WTC11 (cell line): ENCODE results near the gene GOLGA8B. TPM values are rescaled to one million over a fixed set of nuclear protein-coding genes. Genes with fewer than 3 reads are reported as not detected.
A peak's percentile ranks its signal among the peaks of the same experiment; 100 is the strongest.
"Not testable (repeated sequence)": the region's sequence is repeated elsewhere in the genome, so short reads cannot be mapped to it uniquely, and the experiment has no call there.

Experiments
- ATAC-seq: fragments of 200-7000 bp; cut with Tn5 transposase; 2 replicates; pipeline ENCODE4 v1.10.0; 2021; ENCODE audit warnings: mild to moderate bottlenecking, moderate library complexity
- CTCF ChIA-PET: fragments of 300-600 bp; sonication (Branson Sonifier 250); formaldehyde crosslinking; loops from one replicate; lab custom pipeline; 2021; ENCODE audit warnings: antibody characterized with exemption; lab: Charles Lee
- POLR2A ChIA-PET: fragments of 350-600 bp; sonication (Branson Sonifier 250); formaldehyde crosslinking; loops from one replicate; lab custom pipeline; 2021; ENCODE audit warnings: antibody characterized with exemption; lab: Charles Lee
- DNase-seq: peaks from one replicate; pipeline ENCODE4 v3.0.0; 2021; ENCODE audit warnings: low spot score
- H3K27ac Mint-ChIP-seq: 2 replicates; pipeline ENCODE4 v1.8.0; 2021; ENCODE audit warnings: mixed read lengths
- H3K27me3 Mint-ChIP-seq: 2 replicates; pipeline ENCODE4 v1.8.0; 2021; ENCODE audit warnings: low read depth, mild to moderate bottlenecking, moderate library complexity, mixed read lengths
- H3K36me3 Mint-ChIP-seq: 2 replicates; pipeline ENCODE4 v1.8.0; 2021; ENCODE audit warnings: mixed read lengths
- H3K4me1 Mint-ChIP-seq: 2 replicates; pipeline ENCODE4 v1.8.0; 2022; ENCODE audit warnings: mixed read lengths
- H3K4me3 Mint-ChIP-seq: 2 replicates; pipeline ENCODE4 v1.8.0; 2021; ENCODE audit warnings: mild to moderate bottlenecking, moderate library complexity, mixed read lengths
- H3K9me3 Mint-ChIP-seq: 2 replicates; pipeline ENCODE4 v1.8.0; 2021; ENCODE audit warnings: mixed read lengths
- ARID4B ChIP-seq: sonication (generic); formaldehyde crosslinking; IDR thresholded peaks from 2 replicates; pipeline ENCODE4 v1.8.0; 2023; ENCODE audit warnings: missing genetic modification reagents, mild to moderate bottlenecking, borderline replicate concordance
- ATF1 ChIP-seq: sonication (generic); formaldehyde crosslinking; IDR thresholded peaks from 2 replicates; pipeline ENCODE4 v1.8.1; 2023; ENCODE audit warnings: mild to moderate bottlenecking, moderate library complexity, missing genetic modification reagents
- CBFB ChIP-seq: sonication (generic); formaldehyde crosslinking; IDR thresholded peaks from 2 replicates; pipeline ENCODE4 v1.8.1; 2022; ENCODE audit warnings: mild to moderate bottlenecking, low read depth, missing genetic modification reagents
- CREB1 ChIP-seq: sonication (generic); formaldehyde crosslinking; IDR thresholded peaks from 2 replicates; pipeline ENCODE4 v1.8.0; 2023; ENCODE audit warnings: mild to moderate bottlenecking, missing genetic modification reagents
- CTCF ChIP-seq: fragments of 200-600 bp; IDR thresholded peaks from 2 replicates; pipeline ENCODE4 v1.8.0; 2022; ENCODE audit warnings: antibody characterized with exemption
- E2F1 ChIP-seq: sonication (generic); formaldehyde crosslinking; IDR thresholded peaks from 2 replicates; pipeline ENCODE4 v1.8.0; 2022; ENCODE audit warnings: mild to moderate bottlenecking, missing genetic modification reagents
- FOXK1 ChIP-seq: sonication (generic); formaldehyde crosslinking; IDR thresholded peaks from 2 replicates; pipeline ENCODE4 v1.8.0; 2022; ENCODE audit warnings: mild to moderate bottlenecking, moderate library complexity, missing genetic modification reagents
- FOXP4 ChIP-seq: sonication (generic); formaldehyde crosslinking; IDR thresholded peaks from 2 replicates; pipeline ENCODE4 v1.8.0; 2022; ENCODE audit warnings: mild to moderate bottlenecking, missing genetic modification reagents
- GABPB1 ChIP-seq: sonication (generic); formaldehyde crosslinking; IDR thresholded peaks from 2 replicates; pipeline ENCODE4 v1.8.1; 2023; ENCODE audit warnings: mild to moderate bottlenecking, missing genetic modification reagents
- GRHL2 ChIP-seq: fragments of 250-450 bp; sonication (Bioruptor Pico); IDR thresholded peaks from 2 replicates; pipeline ENCODE4 v1.8.0; 2022; ENCODE audit warnings: mild to moderate bottlenecking, moderate library complexity; ENCODE audit not compliant: insufficient replicate concordance, severe bottlenecking
- IRF2 ChIP-seq: sonication (generic); formaldehyde crosslinking; IDR thresholded peaks from 2 replicates; pipeline ENCODE4 v1.8.0; 2022; ENCODE audit warnings: low read depth, missing genetic modification reagents, borderline replicate concordance
- MAX ChIP-seq: sonication (generic); formaldehyde crosslinking; IDR thresholded peaks from 2 replicates; pipeline ENCODE4 v1.8.0; 2022; ENCODE audit warnings: mild to moderate bottlenecking, missing genetic modification reagents
- MYBL2 ChIP-seq: sonication (generic); formaldehyde crosslinking; IDR thresholded peaks from 2 replicates; pipeline ENCODE4 v1.8.1; 2023; ENCODE audit warnings: mild to moderate bottlenecking, moderate library complexity, missing genetic modification reagents
- NR2C2 ChIP-seq: sonication (generic); formaldehyde crosslinking; IDR thresholded peaks from 2 replicates; pipeline ENCODE4 v1.8.0; 2022; ENCODE audit warnings: mild to moderate bottlenecking, missing genetic modification reagents
- PREB ChIP-seq: sonication (generic); formaldehyde crosslinking; IDR thresholded peaks from 2 replicates; pipeline ENCODE4 v1.8.1; 2022; ENCODE audit warnings: mild to moderate bottlenecking, missing genetic modification reagents, moderate library complexity, borderline replicate concordance
- PRRX2 ChIP-seq: fragments of 250-450 bp; sonication (Bioruptor Pico); IDR thresholded peaks from 2 replicates; pipeline ENCODE4 v1.8.0; 2021; ENCODE audit warnings: mild to moderate bottlenecking
- SOX15 ChIP-seq: fragments of 250-450 bp; sonication (Bioruptor Pico); IDR thresholded peaks from 2 replicates; pipeline ENCODE4 v1.9.0; 2021; ENCODE audit warnings: mild to moderate bottlenecking
- SP1 ChIP-seq: sonication (generic); formaldehyde crosslinking; conservative IDR thresholded peaks from 2 replicates; pipeline ENCODE4 v1.8.1; 2022; ENCODE audit warnings: missing genetic modification reagents
- TEAD4 ChIP-seq: sonication (generic); formaldehyde crosslinking; IDR thresholded peaks from 2 replicates; pipeline ENCODE4 v1.8.0; 2022; ENCODE audit warnings: mild to moderate bottlenecking, missing genetic modification reagents
- ZBTB43 ChIP-seq: sonication (generic); formaldehyde crosslinking; IDR thresholded peaks from 2 replicates; pipeline ENCODE4 v1.8.1; 2023; ENCODE audit warnings: mild to moderate bottlenecking, missing genetic modification reagents
- ZNF219 ChIP-seq: sonication (generic); formaldehyde crosslinking; IDR thresholded peaks from 2 replicates; pipeline ENCODE4 v1.8.0; 2023; ENCODE audit warnings: missing genetic modification reagents, mild to moderate bottlenecking, borderline replicate concordance
- ZNF317 ChIP-seq: sonication (generic); formaldehyde crosslinking; IDR thresholded peaks from 2 replicates; pipeline ENCODE4 v1.8.1; 2023; ENCODE audit warnings: low read depth, mild to moderate bottlenecking, moderate library complexity, missing genetic modification reagents, borderline replicate concordance
- ZNF416 ChIP-seq: fragments of 250-450 bp; sonication (Bioruptor Pico); IDR thresholded peaks from 2 replicates; pipeline ENCODE4 v1.9.0; 2021; ENCODE audit warnings: mild to moderate bottlenecking, inconsistent platforms
- ZSCAN18 ChIP-seq: fragments of 250-450 bp; sonication (Bioruptor Pico); IDR thresholded peaks from 2 replicates; pipeline ENCODE4 v2.1.2; 2022; ENCODE audit warnings: mild to moderate bottlenecking, moderate library complexity
- total RNA-seq: library from RNA; stranded (reverse); gene quantifications from 3 replicates; pipeline ENCODE4 v1.2.3, GENCODE V29; 2021

Gene GOLGA8B
- total RNA-seq, 1 experiment from 2014 or later, result 29.0 TPM

GRCh38 chr15:34583399-34584329 lies at the start of gene GOLGA8B (continued):
- no peak for TF ChIP-seq IRF2 (CRISPR knock-in tag)
- peak; percentile 65; the same call in 1 of the 2 replicates for TF ChIP-seq MAX
- no peak for TF ChIP-seq MYBL2 (CRISPR knock-in tag)
- no peak for TF ChIP-seq GRHL2 (CRISPR knock-in tag)
- TF ChIP-seq ZSCAN18 (CRISPR knock-in tag), result no peak
- TF ChIP-seq CBFB (CRISPR knock-in tag), result no peak
- TF ChIP-seq CTCF, result no peak
- no peak; the same call in 1 of the 2 replicates for TF ChIP-seq ZNF219 (CRISPR knock-in tag)
- TF ChIP-seq SOX15, result no peak
- TF ChIP-seq TEAD4 (CRISPR knock-in tag), result no peak
- TF ChIP-seq SP1 (CRISPR knock-in tag), result no peak; the same call in 1 of the 2 replicates
- no peak for TF ChIP-seq PREB
- no peak for TF ChIP-seq ZNF317 (CRISPR knock-in tag)
- TF ChIP-seq CREB1 (CRISPR knock-in tag), result no peak
- no peak for TF ChIP-seq ZBTB43 (CRISPR knock-in tag)
- peak; percentile 61 for TF ChIP-seq FOXK1 (CRISPR knock-in tag)
- peak; percentile 66; the same call in 1 of the 2 replicates for TF ChIP-seq FOXP4 (CRISPR knock-in tag)
- no peak for TF ChIP-seq E2F1
- no peak for TF ChIP-seq PRRX2
- peak; percentile 56; the same call in 1 of the 2 replicates for TF ChIP-seq ARID4B
- TF ChIP-seq GABPB1, result 0 out of 2 replicates have a peak, but pooled peaks have one; percentile 11
- TF ChIP-seq NR2C2, result no peak
- no peak for TF ChIP-seq ZNF416 (CRISPR knock-in tag)
- TF ChIP-seq ATF1 (CRISPR knock-in tag), result no peak

GRCh38 chr15:34633165-34633564 lies 49.7 kb upstream of the GOLGA8B start:
- H3K27ac Mint-ChIP-seq, H3K27me3 Mint-ChIP-seq, CTCF ChIA-PET, H3K36me3 Mint-ChIP-seq, H3K4me3 Mint-ChIP-seq, ATAC-seq, POLR2A ChIA-PET, DNase-seq, H3K4me1 Mint-ChIP-seq: not testable (repeated sequence)
- peaks cover 17% of the 10 kb centered on the region for H3K9me3 Mint-ChIP-seq
